GM19324 (cell line): ENCODE data around the gene WRAP73.

Experiments
- ATAC-seq: cut with Tn5 transposase; IDR thresholded peaks from one replicate; pipeline ENCODE4 v1.9.1; 2021; ENCODE audit warnings: mild to moderate bottlenecking, moderate library complexity; ENCODE audit not compliant: unreplicated experiment, low FRiP score

Gene WRAP73

DNA sequence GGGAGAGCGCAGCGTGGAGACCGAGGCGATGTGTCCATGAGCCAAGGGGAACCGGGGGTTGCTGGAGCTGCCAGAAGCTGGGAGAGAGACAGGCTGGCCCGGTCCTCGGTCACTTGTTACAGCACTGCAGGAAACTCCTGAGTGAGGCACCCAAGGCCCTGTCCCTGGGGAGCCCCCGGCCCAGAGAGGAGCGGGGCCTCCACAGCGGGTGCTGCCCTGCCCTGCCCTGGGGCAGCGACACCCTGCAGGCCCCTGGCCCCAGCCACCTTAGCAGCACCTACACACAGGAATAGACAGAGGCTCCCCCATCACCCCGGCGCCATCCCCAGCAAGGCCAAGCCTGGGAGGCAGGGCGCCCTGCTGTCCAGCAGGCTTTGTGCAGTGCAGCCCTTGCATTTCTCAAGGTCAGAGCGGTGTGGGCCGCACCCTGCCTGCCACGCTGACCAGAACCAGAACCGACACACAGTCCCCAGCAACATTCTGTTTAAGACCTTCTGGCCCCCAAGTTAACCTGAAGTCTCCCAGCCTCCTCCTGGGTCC lies 32.0 kb downstream of the WRAP73 start:
- no peak for ATAC-seq

GRCh38 chr1:3616861-3617260 lies 33.0 kb downstream of the WRAP73 start:
- no peak for ATAC-seq

DNA sequence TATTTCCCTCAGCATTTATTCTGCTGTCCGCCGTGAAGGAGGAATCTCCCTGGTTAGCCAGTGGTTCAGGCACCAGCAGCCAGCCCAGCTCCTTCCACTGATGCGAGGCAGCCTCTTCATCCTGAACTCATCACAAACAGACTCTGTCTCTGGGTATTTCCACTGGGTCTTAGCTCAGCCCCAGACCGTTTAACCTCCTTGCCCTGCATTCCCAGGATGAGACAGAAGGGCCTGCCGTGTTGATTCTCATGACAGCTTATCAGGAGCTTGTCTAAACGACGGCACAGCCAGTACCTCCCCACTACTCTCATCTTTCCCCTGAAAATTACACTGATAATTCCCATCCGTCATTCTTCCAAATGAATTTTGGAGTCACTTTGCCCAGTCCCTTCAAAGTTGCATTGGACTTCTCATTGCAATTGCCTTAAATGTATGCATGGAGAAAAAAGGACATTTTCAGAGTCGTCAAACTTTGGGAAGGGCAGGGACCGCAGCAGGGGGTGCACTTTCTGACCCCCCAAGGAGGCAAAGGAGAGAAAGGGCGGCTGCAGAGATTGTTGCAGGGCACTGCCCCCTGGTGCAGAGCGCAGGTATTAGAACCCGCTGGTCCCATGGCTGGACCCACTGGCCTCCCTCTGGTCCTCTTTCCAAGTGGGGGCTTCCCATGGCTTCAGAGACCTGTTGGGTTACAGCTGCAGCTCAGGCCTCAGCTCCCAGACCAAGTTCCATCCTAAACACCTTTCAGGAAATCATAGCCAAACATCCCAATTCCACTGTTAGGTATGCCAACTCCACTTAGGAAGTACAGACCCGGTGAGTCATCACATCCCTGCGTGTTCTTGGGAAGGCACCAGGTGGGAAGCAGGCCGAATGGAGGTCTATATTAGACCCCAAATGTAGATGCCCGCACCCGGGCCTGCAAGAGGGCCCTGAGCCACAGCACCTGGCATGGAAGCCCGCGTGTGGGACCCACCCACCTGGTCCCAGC lies 34.9 kb downstream of the WRAP73 start:
- ATAC-seq = no peak

- no peak for ATAC-seq
These were observed 37.8 kb downstream of the WRAP73 start for GRCh38 chr1:3612123-3612522.

GRCh38 chr1:3611170-3612019 lies 38.5 kb downstream of the WRAP73 start, which contains the start of gene MEGF6:
MEGF6 (minus strand) TSS chr1:3611508; CDS start chr1:3611268, 240 bp downstream.
- no peak for ATAC-seq

DNA sequence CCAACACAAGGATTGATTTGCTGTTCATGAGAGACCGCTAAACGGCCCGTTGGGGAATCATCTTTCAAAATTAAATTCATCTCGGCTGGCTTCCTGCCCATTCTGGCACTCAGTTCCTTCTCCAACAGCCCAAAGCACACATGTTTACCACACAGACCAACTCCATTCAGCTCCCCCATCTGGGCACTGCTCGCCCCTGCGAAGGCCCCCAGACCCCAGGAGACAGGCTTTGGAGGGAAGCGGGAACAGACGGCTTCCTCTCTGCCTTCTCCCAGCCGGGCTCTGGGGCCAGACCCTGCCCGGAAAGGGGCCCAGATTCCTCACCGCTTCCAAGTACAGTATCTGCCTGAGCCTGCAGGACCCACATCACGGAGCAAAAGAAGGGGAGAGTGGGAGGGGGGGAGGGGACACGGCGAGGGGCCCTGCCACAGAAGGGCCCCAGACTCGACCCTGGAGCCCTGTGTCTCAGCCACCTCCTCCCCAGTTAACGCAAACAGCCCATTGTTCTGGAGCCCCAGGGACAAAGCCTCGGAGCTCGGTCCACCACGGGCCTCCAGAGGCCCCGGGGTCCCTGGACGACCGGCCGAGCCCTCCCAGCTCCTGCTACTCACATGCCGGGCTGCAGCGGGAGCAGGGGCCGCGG lies 39.3 kb downstream of the WRAP73 start:
- no peak for ATAC-seq

DNA sequence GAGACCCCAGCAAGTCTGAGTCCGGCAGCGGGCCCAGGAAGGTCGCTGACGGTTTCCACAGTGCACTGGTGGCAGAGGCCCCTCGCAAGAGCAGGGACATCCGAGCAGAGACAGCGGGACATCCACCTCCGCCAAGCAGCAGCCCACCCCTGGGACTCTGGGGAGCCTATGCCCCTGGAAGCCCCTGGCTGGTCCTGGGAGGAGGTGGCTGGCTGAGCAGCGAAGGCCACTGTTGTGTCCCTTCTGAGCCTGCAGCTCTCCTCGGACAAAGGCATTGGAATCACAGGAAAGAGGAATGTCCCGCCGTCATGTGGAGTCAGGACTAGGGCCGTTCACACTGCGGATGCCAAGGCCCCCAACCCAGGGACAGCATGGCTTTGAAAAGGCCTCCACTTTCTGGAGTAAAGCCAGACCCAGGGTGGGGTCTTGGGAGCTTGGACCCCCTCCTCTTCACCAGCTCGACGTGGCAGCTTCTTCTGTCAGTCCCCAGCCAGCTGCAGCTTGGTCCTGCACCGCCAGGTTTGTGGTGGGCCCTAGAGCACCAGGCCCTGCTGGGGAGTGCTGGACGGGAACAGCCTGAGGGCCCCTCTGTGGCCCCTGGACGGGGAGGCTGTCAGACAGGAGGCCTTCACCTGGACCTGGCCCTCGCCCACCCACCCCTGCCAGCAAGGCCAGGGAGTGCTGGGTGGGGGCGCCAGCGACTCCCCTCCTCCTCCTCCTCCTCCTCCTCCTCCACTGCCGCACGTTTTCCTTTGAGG lies 40.0 kb downstream of the WRAP73 start:
- ATAC-seq = no peak

DNA sequence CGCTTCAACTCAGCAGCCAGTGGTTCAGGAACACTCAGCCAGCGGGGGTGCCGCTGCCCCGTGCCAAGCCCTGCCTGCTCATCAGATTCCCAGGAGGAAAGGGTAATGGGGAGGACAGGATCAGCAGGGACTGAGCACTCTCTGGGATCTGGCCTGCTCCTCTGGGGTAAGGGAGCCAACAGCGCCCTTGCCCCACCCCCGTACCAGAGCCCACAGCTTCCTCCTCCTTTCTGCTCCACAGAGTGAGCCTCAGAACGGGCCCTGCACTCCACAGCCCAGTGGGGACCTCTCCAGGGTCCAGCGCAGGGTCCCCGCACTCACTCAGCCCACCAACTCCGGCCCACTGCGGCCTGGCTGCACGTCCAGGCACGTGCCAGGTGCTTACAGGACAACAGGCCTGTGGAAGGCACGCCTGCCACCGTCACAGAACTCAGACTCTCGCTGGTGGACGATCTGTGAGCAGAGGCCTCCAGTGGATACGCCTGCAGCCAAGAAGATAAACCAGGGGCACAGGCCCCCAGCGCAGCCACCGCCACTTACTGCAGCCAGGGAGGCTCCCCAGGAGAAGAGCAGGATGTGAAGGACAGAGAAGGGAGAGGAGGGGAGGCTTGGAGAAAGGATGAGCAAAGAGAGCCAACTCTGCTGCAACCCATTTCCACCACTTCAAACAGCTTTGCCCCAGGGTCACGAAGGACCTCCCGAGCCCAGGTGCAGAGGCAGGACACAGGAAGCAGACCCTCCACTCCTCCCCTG lies 40.7 kb downstream of the WRAP73 start:
- ATAC-seq = no peak

- ATAC-seq = no peak
These were observed 41.7 kb downstream of the WRAP73 start for GRCh38 chr1:3608154-3608553.

DNA sequence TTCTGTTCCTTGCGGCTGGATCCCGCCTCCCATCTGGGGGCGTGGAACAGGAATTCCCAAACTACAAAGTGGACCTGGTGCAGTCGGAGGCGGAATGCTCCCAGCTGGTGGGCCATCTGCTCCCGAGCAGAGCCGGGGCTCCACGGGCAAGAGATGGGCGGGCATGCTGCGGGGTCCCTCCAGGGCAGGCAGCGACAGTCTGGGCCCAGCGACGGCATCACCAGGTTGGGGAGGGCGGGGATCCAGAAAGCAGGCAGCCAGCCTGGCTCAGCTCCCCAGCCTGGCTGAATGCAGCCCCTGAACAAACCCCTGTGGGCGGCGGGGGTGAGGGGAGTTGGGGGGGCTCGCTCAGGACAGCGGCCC lies 42.2 kb downstream of the WRAP73 start:
- no peak for ATAC-seq

GRCh38 chr1:3606779-3607702 lies 42.9 kb downstream of the WRAP73 start:
- ATAC-seq = no peak

DNA sequence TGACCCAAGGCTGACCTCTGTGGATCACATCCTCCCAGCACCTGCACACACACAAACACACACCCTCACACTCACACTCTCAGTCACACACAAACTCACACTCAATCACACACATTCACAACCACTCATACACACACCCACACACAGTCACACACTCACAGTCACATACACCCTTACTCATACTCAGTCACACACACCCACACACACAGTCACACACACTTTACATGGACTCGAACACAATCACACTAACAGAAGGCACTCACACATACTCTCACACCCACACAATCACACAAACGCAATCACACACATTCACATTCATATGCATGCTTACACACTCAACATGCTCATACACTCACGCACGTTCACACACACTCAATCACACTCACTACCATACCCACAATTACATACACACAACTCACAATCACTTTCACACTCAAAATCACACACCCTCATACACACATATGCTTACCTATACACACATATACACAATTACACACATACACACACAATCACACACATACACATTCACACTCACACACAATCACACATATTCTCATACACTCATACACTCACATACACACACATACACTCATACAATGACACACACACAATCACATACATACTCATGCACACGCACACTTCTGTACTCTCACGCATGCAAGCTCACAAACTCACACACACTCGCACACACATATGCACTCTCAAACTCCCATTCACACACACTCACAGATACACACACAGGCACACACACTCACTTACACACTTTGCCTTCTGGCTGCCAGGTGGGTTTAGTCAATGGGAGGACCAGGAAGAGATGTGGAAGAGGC lies 44.7 kb downstream of the WRAP73 start:
- no peak for ATAC-seq

DNA sequence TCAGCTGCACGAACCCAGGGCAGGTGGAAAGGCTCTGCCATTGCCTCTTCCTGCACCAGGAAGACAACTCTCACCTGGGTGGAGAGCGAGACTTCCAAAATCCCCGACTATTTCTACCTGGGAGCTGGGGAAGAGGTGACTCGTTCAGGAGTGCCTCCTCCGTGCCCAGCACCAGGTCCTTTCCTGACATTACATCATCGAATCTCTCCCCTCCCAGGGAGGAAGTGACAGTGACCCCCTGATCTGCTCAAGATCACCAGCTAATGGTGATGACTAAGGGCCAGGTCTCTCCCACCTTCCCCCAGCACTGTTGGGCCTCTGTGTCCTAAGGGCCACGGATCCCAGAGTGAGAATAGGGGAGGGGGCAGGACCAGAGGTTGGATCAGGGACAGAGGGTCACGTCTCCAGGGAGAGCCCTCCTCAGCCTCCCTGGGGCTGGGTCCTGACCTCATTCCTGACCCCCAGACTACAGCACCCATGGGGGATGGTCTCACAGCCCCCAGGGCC lies 45.4 kb downstream of the WRAP73 start:
- ATAC-seq = no peak

- no peak for ATAC-seq
These were observed 46.1 kb downstream of the WRAP73 start for GRCh38 chr1:3603571-3604467.

- ATAC-seq = no peak
These were observed 46.7 kb downstream of the WRAP73 start for GRCh38 chr1:3603156-3603555.

DNA sequence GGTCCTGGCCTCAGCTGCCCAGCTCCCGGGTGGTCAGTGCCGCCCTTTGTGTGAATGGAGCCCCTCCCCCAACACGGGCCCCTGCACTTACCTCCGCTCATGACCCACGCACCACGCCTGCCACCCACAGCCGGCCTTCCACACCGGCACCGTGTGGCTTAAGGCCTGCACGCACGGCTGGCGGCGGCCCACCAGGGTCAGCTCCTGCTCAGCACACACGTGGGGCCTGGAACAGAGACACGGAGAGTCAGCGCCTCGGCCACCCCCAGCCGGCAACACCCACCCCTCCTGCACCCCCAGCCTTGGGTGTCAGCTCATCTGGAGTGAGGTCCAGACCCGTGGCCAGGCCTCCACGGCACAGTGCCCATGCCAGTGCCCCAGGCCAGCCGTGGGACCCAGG lies 47.5 kb downstream of the WRAP73 start:
- no peak for ATAC-seq
